Smooth muscle cell (in vitro differentiated cells): ENCODE measurements around the gene TEX261. TPM values are rescaled to one million over a fixed set of nuclear protein-coding genes. Genes with fewer than 3 reads are reported as not detected.
A peak's percentile ranks its signal among the peaks of the same experiment; 100 is the strongest.
"Not testable (repeated sequence)": the region's sequence is repeated elsewhere in the genome, so short reads cannot be mapped to it uniquely, and the experiment has no call there.

Source experiments
- DNase-seq: peaks from one replicate; lab custom pipeline; 2025; ENCODE audit not compliant: unreplicated experiment; lab: John Stamatoyannopoulos, UW
- H2AFZ ChIP-seq: fragments of 200-600 bp; sonication (generic); 2 replicates; pipeline ENCODE4 v1.6.0; 2016; ENCODE audit warnings: antibody characterized with exemption, low read depth, mild to moderate bottlenecking
- H3F3A ChIP-seq: fragments of 200-600 bp; sonication (generic); 2 replicates; pipeline ENCODE4 v1.6.0; 2017; ENCODE audit warnings: antibody characterized with exemption, low read depth
- H3K27ac ChIP-seq: fragments of 200-600 bp; sonication (generic); 2 replicates; pipeline ENCODE4 v1.5.1; 2016; ENCODE audit warnings: low read depth, mild to moderate bottlenecking
- H3K27me3 ChIP-seq: fragments of 200-600 bp; sonication (generic); 2 replicates; pipeline ENCODE4 v1.6.1; 2016; ENCODE audit warnings: low read depth, mild to moderate bottlenecking
- H3K36me3 ChIP-seq: fragments of 200-600 bp; sonication (generic); 2 replicates; pipeline ENCODE4 v1.5.1; 2016; ENCODE audit warnings: low read depth
- H3K4me1 ChIP-seq: fragments of 200-600 bp; sonication (generic); 2 replicates; pipeline ENCODE4 v1.5.1; 2016; ENCODE audit warnings: low read depth
- H3K4me2 ChIP-seq: fragments of 200-600 bp; sonication (generic); 2 replicates; pipeline ENCODE4 v1.6.0; 2016; ENCODE audit warnings: mild to moderate bottlenecking
- H3K4me3 ChIP-seq: fragments of 200-600 bp; sonication (generic); 2 replicates; pipeline ENCODE4 v1.5.1; 2016; ENCODE audit warnings: mild to moderate bottlenecking
- H3K79me2 ChIP-seq: fragments of 200-600 bp; sonication (generic); 2 replicates; pipeline ENCODE4 v1.6.0; 2016; ENCODE audit warnings: low read depth, mild to moderate bottlenecking
- H3K9ac ChIP-seq: fragments of 200-600 bp; sonication (generic); 2 replicates; pipeline ENCODE4 v1.6.0; 2016; ENCODE audit warnings: low read depth
- H3K9me3 ChIP-seq: fragments of 200-600 bp; sonication (generic); replicated peaks from 2 replicates; pipeline ENCODE4 v1.5.1; 2016; ENCODE audit warnings: low read depth
- H4K20me1 ChIP-seq: fragments of 200-600 bp; sonication (generic); 2 replicates; pipeline ENCODE4 v1.6.0; 2016; ENCODE audit warnings: low read depth
- CTCF ChIP-seq: fragments of 200-600 bp; sonication (generic); IDR thresholded peaks from 2 replicates; pipeline ENCODE4 v1.5.1; 2017; ENCODE audit warnings: borderline replicate concordance, mild to moderate bottlenecking, antibody characterized with exemption; ENCODE audit not compliant: insufficient read depth, poor library complexity, severe bottlenecking
- WGBS: methylation state at CpG from one replicate; pipeline ENCODE4 v1.1.7; 2016; ENCODE audit warnings: low lambda C conversion rate; 5-methylcytosine and 5-hydroxymethylcytosine counted together
- polyA plus RNA-seq: library from polyadenylated mRNA; unstranded; fragments of >200 nt; fragmentation: Nextera tagmentation; extraction: Ambion mirVana; gene quantifications from 2 replicates; pipeline ENCODE4 v1.2.1, GENCODE V29; 2016
- total RNA-seq: library from RNA; depleted of rRNA; stranded (reverse); fragments of >200 nt; gene quantifications from 2 replicates; pipeline ENCODE4 v1.2.3, GENCODE V29; 2014

Gene TEX261
- total and polyA plus RNA-seq, 2 experiments from 2014 or later: 29.3 to 35.2 TPM

GRCh38 chr2:71023553-71024243 lies 29.0 kb upstream of the TEX261 start:
- H3K4me1 ChIP-seq, DNase-seq, H4K20me1 ChIP-seq, H2AFZ ChIP-seq, H3K27me3 ChIP-seq, H3K9me3 ChIP-seq, H3K36me3 ChIP-seq, H3F3A ChIP-seq, H3K4me3 ChIP-seq, H3K79me2 ChIP-seq, H3K4me2 ChIP-seq: not testable (repeated sequence)
- Histone ChIP-seq H3K27ac (peak overlapping the region; percentile 76), H3K9ac (peak overlapping the region; percentile 28)
- peak; percentile 25 for TF ChIP-seq CTCF
- 62% methylated on average over 15 of the region's 15 CpGs for WGBS

- 90% methylated on average over 14 of the region's 14 CpGs for WGBS
- H3K79me2 ChIP-seq, H3K36me3 ChIP-seq, H3K4me2 ChIP-seq, H3F3A ChIP-seq, H3K9ac ChIP-seq, H3K27me3 ChIP-seq, H4K20me1 ChIP-seq, DNase-seq, H3K4me1 ChIP-seq, H3K27ac ChIP-seq, H3K4me3 ChIP-seq, H2AFZ ChIP-seq, H3K9me3 ChIP-seq: not testable (repeated sequence)
These were observed 26.7 kb upstream of the TEX261 start for GRCh38 chr2:71021394-71021793.

GRCh38 chr2:71019989-71020388 lies 25.3 kb upstream of the TEX261 start:
- not testable (repeated sequence) for H4K20me1 ChIP-seq, H3K36me3 ChIP-seq, H3K4me2 ChIP-seq, H3K27ac ChIP-seq, H2AFZ ChIP-seq, H3F3A ChIP-seq, H3K79me2 ChIP-seq, H3K4me1 ChIP-seq, H3K27me3 ChIP-seq, H3K9me3 ChIP-seq, H3K4me3 ChIP-seq, H3K9ac ChIP-seq, DNase-seq
- WGBS: 93% methylated on average over 6 of the region's 6 CpGs

- H3K9ac ChIP-seq: no peak overlapping the region
- H3K4me1 ChIP-seq: no peaks in the 10 kb centered on the region
- H3K79me2 ChIP-seq: no peaks in the 10 kb centered on the region
- H3K4me3 ChIP-seq: no peak overlapping the region
- H3K27ac ChIP-seq: no peak overlapping the region
- H2AFZ ChIP-seq: no peak overlapping the region
- WGBS: 84% methylated on average over 8 of the region's 8 CpGs
- H3K4me2 ChIP-seq: no peak overlapping the region
- H3K36me3 ChIP-seq: no peaks in the 10 kb centered on the region
- H3K27me3 ChIP-seq: no peaks in the 10 kb centered on the region
- no peak for TF ChIP-seq CTCF
- no peaks in the 10 kb centered on the region for H3K9me3 ChIP-seq
- no peaks in the 10 kb centered on the region for H4K20me1 ChIP-seq
- no peaks in the 10 kb centered on the region for H3F3A ChIP-seq
- no peak for DNase-seq
These were observed 24.0 kb upstream of the TEX261 start for GRCh38 chr2:71018625-71019024.

- not testable (repeated sequence) for DNase-seq
- 44% methylated on average over 6 of the region's 6 CpGs for WGBS
These were observed 17.1 kb upstream of the TEX261 start for GRCh38 chr2:71011786-71012185.

More at GRCh38 chr2:71011786-71012185, 17.1 kb upstream of the TEX261 start:
- not testable (repeated sequence) for H3K4me3 ChIP-seq, H4K20me1 ChIP-seq, H3K79me2 ChIP-seq, H3K27me3 ChIP-seq, H3K4me2 ChIP-seq, H3F3A ChIP-seq, H3K9me3 ChIP-seq, H3K36me3 ChIP-seq, H3K4me1 ChIP-seq, H3K9ac ChIP-seq, H2AFZ ChIP-seq, H3K27ac ChIP-seq
